ENCODE results near the gene SENP3.

Gene SENP3

GRCh38 chr17:7574176-7574953 lies 12.6 kb downstream of the SENP3 start:
- WGBS, 2 donors (ENCODE audit: extremely low coverage in 2 of 2, insufficient read length in 2 of 2, insufficient replicate concordance in 1 of 2) = no CpG with 5 or more reads among the region's 15 CpGs
- Histone ChIP-seq H2AK5ac (ENCODE audit: low read depth, low read length) (no peak overlapping the region), H3K23ac (ENCODE audit: low read depth, low read length, poor library complexity) (peak overlapping the region; percentile 95), H3K14ac (ENCODE audit: low read length) (no peak overlapping the region), H3K4me3 (ENCODE audit: low read length in 2 of 2) (peak overlapping the region; percentile 98 to 100), H3K79me1 (ENCODE audit: low read depth, low read length) (peaks cover 14% of the 10 kb centered on the region), H3K27ac (replicated peaks; ENCODE audit: low read length) (no peak overlapping the region), H3K9me3 (replicated peaks in 1 of 2; ENCODE audit: control insufficient read depth in 2 of 2, insufficient read depth in 1 of 2, low read depth in 1 of 2, low read length in 2 of 2) (peaks cover 0 to 3% of the 10 kb centered on the region in 2 donors), H2BK120ac (ENCODE audit: low read depth, low read length) (no peak overlapping the region), H3K4me2 (ENCODE audit: insufficient read depth, low read length, poor library complexity, severe bottlenecking) (peak overlapping the region; percentile 67), H3K27me3 (ENCODE audit: control insufficient read depth in 3 of 3, insufficient read depth in 3 of 3, low read depth in 1 of 3, low read length in 3 of 3) (no peaks in the 10 kb centered on the region), H4K8ac (ENCODE audit: low read depth, low read length) (no peak overlapping the region), H2BK12ac (ENCODE audit: low read length) (no peak overlapping the region), H3K4me1 (ENCODE audit: control insufficient read depth in 2 of 2, insufficient read depth in 1 of 2, low read depth in 1 of 2, low read length in 2 of 2) (peaks cover 14% of the 10 kb centered on the region in 2 donors), H3K18ac (ENCODE audit: low read length) (no peak overlapping the region), H3K36me3 (replicated peaks in 1 of 2; ENCODE audit: control insufficient read depth in 2 of 2, insufficient read depth in 2 of 2, low read length in 2 of 2) (peaks cover 66 to 80% of the 10 kb centered on the region in 2 donors), H4K91ac (ENCODE audit: low read depth, low read length, poor library complexity) (no peak overlapping the region), H2BK5ac (ENCODE audit: low read length) (no peak overlapping the region), H2AFZ (ENCODE audit: low read length) (no peak overlapping the region), H3K4ac (ENCODE audit: low read length) (no peak overlapping the region), H3K9ac (ENCODE audit: low read depth, low read length, poor library complexity) (peak overlapping the region; percentile 79), H2BK15ac (ENCODE audit: low read length) (no peak overlapping the region)
- DNase-seq (ENCODE audit: low spot score) = no peak

GRCh38 chr17:7575481-7575883 lies 13.8 kb downstream of the SENP3 start:
- no CpG with 5 or more reads among the region's 1 CpG for WGBS, 2 donors (ENCODE audit: extremely low coverage in 2 of 2, insufficient read length in 2 of 2, insufficient replicate concordance in 1 of 2)
- no peaks in the 10 kb centered on the region for H3K27me3 ChIP-seq (ENCODE audit: control insufficient read depth in 3 of 3, insufficient read depth in 3 of 3, low read depth in 1 of 3, low read length in 3 of 3)
- H2BK15ac ChIP-seq (ENCODE audit: low read length) = no peak overlapping the region
- no peak overlapping the region for H2BK120ac ChIP-seq (ENCODE audit: low read depth, low read length)
- no peak overlapping the region for H3K4me3 ChIP-seq (ENCODE audit: low read length in 2 of 2)
- no peak for DNase-seq (ENCODE audit: low spot score)
- no peak overlapping the region for H4K8ac ChIP-seq (ENCODE audit: low read depth, low read length)
- H3K4me2 ChIP-seq (ENCODE audit: insufficient read depth, low read length, poor library complexity, severe bottlenecking) = no peak overlapping the region
- no peak overlapping the region for H4K91ac ChIP-seq (ENCODE audit: low read depth, low read length, poor library complexity)
- no peak overlapping the region for H3K27ac ChIP-seq (replicated peaks; ENCODE audit: low read length)
- H2BK5ac ChIP-seq (ENCODE audit: low read length) = no peak overlapping the region
- H2AFZ ChIP-seq (ENCODE audit: low read length) = no peak overlapping the region
- H3K9me3 ChIP-seq (replicated peaks in 1 of 2; ENCODE audit: control insufficient read depth in 2 of 2, insufficient read depth in 1 of 2, low read depth in 1 of 2, low read length in 2 of 2) = no peaks in the 10 kb centered on the region
- H3K36me3 ChIP-seq (replicated peaks in 1 of 2; ENCODE audit: control insufficient read depth in 2 of 2, insufficient read depth in 2 of 2, low read length in 2 of 2) = peaks cover 61 to 80% of the 10 kb centered on the region in 2 donors
- H3K4me1 ChIP-seq (ENCODE audit: control insufficient read depth in 2 of 2, insufficient read depth in 1 of 2, low read depth in 1 of 2, low read length in 2 of 2) = peaks cover 14% of the 10 kb centered on the region in 2 donors
- no peak overlapping the region for H3K14ac ChIP-seq (ENCODE audit: low read length)
- peaks cover 14% of the 10 kb centered on the region for H3K79me1 ChIP-seq (ENCODE audit: low read depth, low read length)
- no peak overlapping the region for H2AK5ac ChIP-seq (ENCODE audit: low read depth, low read length)
- no peak overlapping the region for H2BK12ac ChIP-seq (ENCODE audit: low read length)
- no peak overlapping the region for H3K9ac ChIP-seq (ENCODE audit: low read depth, low read length, poor library complexity)
- no peak overlapping the region for H3K4ac ChIP-seq (ENCODE audit: low read length)
- H3K23ac ChIP-seq (ENCODE audit: low read depth, low read length, poor library complexity) = no peak overlapping the region
- no peak overlapping the region for H3K18ac ChIP-seq (ENCODE audit: low read length)

GRCh38 chr17:7575959-7576358 lies 14.2 kb downstream of the SENP3 start:
- no peak for DNase-seq (ENCODE audit: low spot score)
- Histone ChIP-seq H4K8ac (ENCODE audit: low read depth, low read length) (no peak overlapping the region), H3K4me3 (ENCODE audit: low read length in 2 of 2) (no peak overlapping the region), H3K23ac (ENCODE audit: low read depth, low read length, poor library complexity) (no peak overlapping the region), H3K4ac (ENCODE audit: low read length) (no peak overlapping the region), H3K9me3 (replicated peaks in 1 of 2; ENCODE audit: control insufficient read depth in 2 of 2, insufficient read depth in 1 of 2, low read depth in 1 of 2, low read length in 2 of 2) (no peaks in the 10 kb centered on the region), H3K9ac (ENCODE audit: low read depth, low read length, poor library complexity) (no peak overlapping the region), H4K91ac (ENCODE audit: low read depth, low read length, poor library complexity) (no peak overlapping the region), H2AFZ (ENCODE audit: low read length) (no peak overlapping the region), H3K18ac (ENCODE audit: low read length) (no peak overlapping the region), H2BK5ac (ENCODE audit: low read length) (no peak overlapping the region), H2BK15ac (ENCODE audit: low read length) (no peak overlapping the region), H2BK120ac (ENCODE audit: low read depth, low read length) (no peak overlapping the region), H3K14ac (ENCODE audit: low read length) (no peak overlapping the region), H3K4me2 (ENCODE audit: insufficient read depth, low read length, poor library complexity, severe bottlenecking) (no peak overlapping the region), H3K27me3 (ENCODE audit: control insufficient read depth in 3 of 3, insufficient read depth in 3 of 3, low read depth in 1 of 3, low read length in 3 of 3) (no peaks in the 10 kb centered on the region), H3K79me1 (ENCODE audit: low read depth, low read length) (peaks cover 14% of the 10 kb centered on the region), H3K27ac (replicated peaks; ENCODE audit: low read length) (no peak overlapping the region), H3K4me1 (ENCODE audit: control insufficient read depth in 2 of 2, insufficient read depth in 1 of 2, low read depth in 1 of 2, low read length in 2 of 2) (peaks cover 14% of the 10 kb centered on the region in 2 donors), H3K36me3 (replicated peaks in 1 of 2; ENCODE audit: control insufficient read depth in 2 of 2, insufficient read depth in 2 of 2, low read length in 2 of 2) (peaks cover 57 to 80% of the 10 kb centered on the region in 2 donors), H2AK5ac (ENCODE audit: low read depth, low read length) (no peak overlapping the region), H2BK12ac (ENCODE audit: low read length) (no peak overlapping the region)
- no CpG with 5 or more reads among the region's 7 CpGs for WGBS, 2 donors (ENCODE audit: extremely low coverage in 2 of 2, insufficient read length in 2 of 2, insufficient replicate concordance in 1 of 2)

GRCh38 chr17:7576432-7576937 lies 14.8 kb downstream of the SENP3 start:
- Histone ChIP-seq H2AFZ (ENCODE audit: low read length) (no peak overlapping the region), H3K27me3 (ENCODE audit: control insufficient read depth in 3 of 3, insufficient read depth in 3 of 3, low read depth in 1 of 3, low read length in 3 of 3) (no peaks in the 10 kb centered on the region), H4K8ac (ENCODE audit: low read depth, low read length) (no peak overlapping the region), H3K4me3 (ENCODE audit: low read length in 2 of 2) (no peak overlapping the region), H3K4me1 (ENCODE audit: control insufficient read depth in 2 of 2, insufficient read depth in 1 of 2, low read depth in 1 of 2, low read length in 2 of 2) (peaks cover 12 to 14% of the 10 kb centered on the region in 2 donors), H3K9ac (ENCODE audit: low read depth, low read length, poor library complexity) (no peak overlapping the region), H2BK12ac (ENCODE audit: low read length) (no peak overlapping the region), H2BK15ac (ENCODE audit: low read length) (no peak overlapping the region), H3K18ac (ENCODE audit: low read length) (no peak overlapping the region), H3K4ac (ENCODE audit: low read length) (no peak overlapping the region), H4K91ac (ENCODE audit: low read depth, low read length, poor library complexity) (no peak overlapping the region), H2BK5ac (ENCODE audit: low read length) (no peak overlapping the region), H3K36me3 (replicated peaks in 1 of 2; ENCODE audit: control insufficient read depth in 2 of 2, insufficient read depth in 2 of 2, low read length in 2 of 2) (peaks cover 56 to 80% of the 10 kb centered on the region in 2 donors), H3K79me1 (ENCODE audit: low read depth, low read length) (peaks cover 14% of the 10 kb centered on the region), H3K14ac (ENCODE audit: low read length) (no peak overlapping the region), H2AK5ac (ENCODE audit: low read depth, low read length) (no peak overlapping the region), H2BK120ac (ENCODE audit: low read depth, low read length) (no peak overlapping the region), H3K27ac (replicated peaks; ENCODE audit: low read length) (no peak overlapping the region), H3K23ac (ENCODE audit: low read depth, low read length, poor library complexity) (no peak overlapping the region), H3K4me2 (ENCODE audit: insufficient read depth, low read length, poor library complexity, severe bottlenecking) (no peak overlapping the region), H3K9me3 (replicated peaks in 1 of 2; ENCODE audit: control insufficient read depth in 2 of 2, insufficient read depth in 1 of 2, low read depth in 1 of 2, low read length in 2 of 2) (no peaks in the 10 kb centered on the region)
- DNase-seq (ENCODE audit: low spot score) = no peak
- no CpG with 5 or more reads among the region's 14 CpGs for WGBS, 2 donors (ENCODE audit: extremely low coverage in 2 of 2, insufficient read length in 2 of 2, insufficient replicate concordance in 1 of 2)

All from neuronal stem cell (in vitro differentiated cells).